Astrocyte (in vitro differentiated cells and primary cell): ENCODE measurements around the gene MIOS. TPM values are rescaled to one million over a fixed set of nuclear protein-coding genes. Genes with fewer than 3 reads are reported as not detected.

Experiments used
- DNase-seq: peaks from one replicate; pipeline ENCODE4 v3.0.0-alpha.2; 2010; ENCODE audit warnings: low read depth
- FAIRE-seq: peaks from 2 replicates; lab custom pipeline; 2011; peaks lifted over from hg19 to GRCh38; lab: Jason Lieb, UNC
- H2AFZ ChIP-seq: 2 replicates; pipeline ENCODE4 v1.6.0; 2012; ENCODE audit warnings: low read depth, low read length, inconsistent platforms
- H3K27ac ChIP-seq: 2 replicates; pipeline ENCODE4 v1.5.1; 2011; ENCODE audit warnings: low read depth, low read length, inconsistent platforms
- H3K27me3 ChIP-seq: 2 replicates; pipeline ENCODE4 v1.6.0; 2011; ENCODE audit warnings: low read length, inconsistent platforms; ENCODE audit not compliant: insufficient read depth
- H3K36me3 ChIP-seq: 2 replicates; pipeline ENCODE4 v1.5.1; 2011; ENCODE audit warnings: low read length, inconsistent platforms; ENCODE audit not compliant: insufficient read depth
- H3K4me1 ChIP-seq: 2 replicates; pipeline ENCODE4 v1.5.1; 2011; ENCODE audit warnings: low read length, inconsistent platforms; ENCODE audit not compliant: insufficient read depth
- H3K4me2 ChIP-seq: 2 replicates; pipeline ENCODE4 v1.6.0; 2012; ENCODE audit warnings: low read length, inconsistent platforms
- H3K4me3 ChIP-seq: 2 replicates; pipeline ENCODE4 v1.5.1; 2011; ENCODE audit warnings: low read depth, mild to moderate bottlenecking, low read length, inconsistent platforms; ENCODE audit not compliant: insufficient read depth
- H3K79me2 ChIP-seq: 2 replicates; pipeline ENCODE4 v1.6.0; 2012; ENCODE audit warnings: mild to moderate bottlenecking, low read length, inconsistent platforms; ENCODE audit not compliant: insufficient read depth
- H3K9ac ChIP-seq: 2 replicates; pipeline ENCODE4 v1.6.0; 2012; ENCODE audit warnings: mild to moderate bottlenecking, low read length, inconsistent platforms
- H3K9me3 ChIP-seq: 2 replicates; pipeline ENCODE4 v1.5.1; 2012; ENCODE audit warnings: low read depth, mild to moderate bottlenecking, low read length, inconsistent platforms; ENCODE audit not compliant: insufficient read depth
- H4K20me1 ChIP-seq: 2 replicates; pipeline ENCODE4 v1.6.0; 2012; ENCODE audit warnings: low read length, inconsistent platforms; ENCODE audit not compliant: insufficient read depth
- H3K27ac Mint-ChIP-seq: one replicate; pipeline ENCODE4 v1.8.0; 2021; ENCODE audit warnings: mild to moderate bottlenecking, mixed read lengths; ENCODE audit not compliant: unreplicated experiment
- H3K27me3 Mint-ChIP-seq: one replicate; pipeline ENCODE4 v1.8.0; 2021; ENCODE audit warnings: low read depth, mixed read lengths; ENCODE audit not compliant: unreplicated experiment
- H3K36me3 Mint-ChIP-seq: one replicate; pipeline ENCODE4 v1.8.0; 2021; ENCODE audit warnings: low read depth, mixed read lengths; ENCODE audit not compliant: unreplicated experiment
- H3K4me1 Mint-ChIP-seq: one replicate; pipeline ENCODE4 v1.8.0; 2021; ENCODE audit warnings: low read depth, mixed read lengths; ENCODE audit not compliant: unreplicated experiment
- H3K4me3 Mint-ChIP-seq: one replicate; pipeline ENCODE4 v1.8.0; 2021; ENCODE audit warnings: mild to moderate bottlenecking, moderate library complexity, mixed read lengths; ENCODE audit not compliant: unreplicated experiment
- H3K9me3 Mint-ChIP-seq: one replicate; pipeline ENCODE4 v1.8.0; 2021; ENCODE audit warnings: mild to moderate bottlenecking, mixed read lengths; ENCODE audit not compliant: unreplicated experiment
- CTCF ChIP-seq: IDR thresholded peaks from 2 replicates; pipeline ENCODE4 v1.5.1; 2011; ENCODE audit warnings: low read depth, mild to moderate bottlenecking, inconsistent platforms, low read length, moderate library complexity; ENCODE audit not compliant: insufficient read depth
- EZH2 ChIP-seq: IDR thresholded peaks from 2 replicates; pipeline ENCODE4 v1.6.1; 2012; ENCODE audit warnings: mild to moderate bottlenecking, low read length, inconsistent platforms; ENCODE audit not compliant: insufficient read depth
- total RNA-seq: library from RNA; stranded (reverse); gene quantifications from 2 replicates; pipeline ENCODE4 v1.2.1, GENCODE V29; 2021

The MIOS gene
- total RNA-seq, 1 donor from 2014 or later, result 16.4 TPM

GRCh38 chr7:7539711-7540110 lies 27.0 kb upstream of the MIOS start:
- Histone ChIP-seq H3K36me3 (no peaks in the 10 kb centered on the region), H3K79me2 (no peaks in the 10 kb centered on the region), H3K27me3 (no peaks in the 10 kb centered on the region), H3K4me1 (no peaks in the 10 kb centered on the region), H3K4me2 (no peak overlapping the region), H4K20me1 (no peaks in the 10 kb centered on the region), H3K27ac (no peak overlapping the region), H2AFZ (no peak overlapping the region), H3K4me3 (no peak overlapping the region), H3K9me3 (no peaks in the 10 kb centered on the region), H3K9ac (no peak overlapping the region)
- H3K27ac Mint-ChIP-seq, result no peak overlapping the region
- no peaks in the 10 kb centered on the region for H3K9me3 Mint-ChIP-seq
- no peaks in the 10 kb centered on the region for H3K27me3 Mint-ChIP-seq
- no peak for DNase-seq
- FAIRE-seq, result no peak
- TF ChIP-seq CTCF (no peak), EZH2 (no peak)
- H3K4me1 Mint-ChIP-seq, result no peaks in the 10 kb centered on the region
- no peaks in the 10 kb centered on the region for H3K36me3 Mint-ChIP-seq
- no peak overlapping the region for H3K4me3 Mint-ChIP-seq

GRCh38 chr7:7542251-7542835 lies 24.3 kb upstream of the MIOS start:
- Mint-ChIP-seq H3K27me3 (no peaks in the 10 kb centered on the region), H3K27ac (no peak overlapping the region), H3K9me3 (no peaks in the 10 kb centered on the region), H3K4me3 (no peak overlapping the region), H3K4me1 (no peaks in the 10 kb centered on the region), H3K36me3 (no peaks in the 10 kb centered on the region)
- TF ChIP-seq EZH2 (no peak), CTCF (no peak)
- no peak overlapping the region for H3K4me3 ChIP-seq
- no peaks in the 10 kb centered on the region for H3K4me1 ChIP-seq
- H3K9me3 ChIP-seq, result no peaks in the 10 kb centered on the region
- H3K79me2 ChIP-seq, result no peaks in the 10 kb centered on the region
- H3K36me3 ChIP-seq, result no peaks in the 10 kb centered on the region
- no peak for DNase-seq
- no peak overlapping the region for H2AFZ ChIP-seq
- H3K27me3 ChIP-seq, result no peaks in the 10 kb centered on the region
- no peak overlapping the region for H3K27ac ChIP-seq
- FAIRE-seq, result no peak
- H3K4me2 ChIP-seq, result no peak overlapping the region
- no peak overlapping the region for H3K9ac ChIP-seq
- H4K20me1 ChIP-seq, result no peaks in the 10 kb centered on the region

- H3K4me3 ChIP-seq, result no peak overlapping the region
- no peak overlapping the region for H3K9ac ChIP-seq
- Mint-ChIP-seq H3K9me3 (no peaks in the 10 kb centered on the region), H3K27ac (no peak overlapping the region), H3K27me3 (no peaks in the 10 kb centered on the region), H3K4me1 (no peaks in the 10 kb centered on the region), H3K4me3 (no peak overlapping the region), H3K36me3 (no peaks in the 10 kb centered on the region)
- no peak overlapping the region for H3K27ac ChIP-seq
- peak; percentile 52 for FAIRE-seq
- peaks cover 1% of the 10 kb centered on the region for H3K4me1 ChIP-seq
- H2AFZ ChIP-seq, result no peak overlapping the region
- no peaks in the 10 kb centered on the region for H3K36me3 ChIP-seq
- no peaks in the 10 kb centered on the region for H3K9me3 ChIP-seq
- no peak for DNase-seq
- no peaks in the 10 kb centered on the region for H3K79me2 ChIP-seq
- H3K27me3 ChIP-seq, result no peaks in the 10 kb centered on the region
- no peaks in the 10 kb centered on the region for H4K20me1 ChIP-seq
- no peak overlapping the region for H3K4me2 ChIP-seq
- TF ChIP-seq CTCF (no peak), EZH2 (no peak)
These were observed 18.3 kb upstream of the MIOS start for GRCh38 chr7:7548407-7548806.
